GM21786 (cell line): ENCODE measurements around the gene DNAI4.
"Not testable (repeated sequence)": the region's sequence is repeated elsewhere in the genome, so short reads cannot be mapped to it uniquely, and the experiment has no call there.

Experiments
- ATAC-seq: cut with Tn5 transposase; IDR thresholded peaks from one replicate; pipeline ENCODE4 v1.9.1; 2021; ENCODE audit not compliant: unreplicated experiment

DNAI4 gene

DNA sequence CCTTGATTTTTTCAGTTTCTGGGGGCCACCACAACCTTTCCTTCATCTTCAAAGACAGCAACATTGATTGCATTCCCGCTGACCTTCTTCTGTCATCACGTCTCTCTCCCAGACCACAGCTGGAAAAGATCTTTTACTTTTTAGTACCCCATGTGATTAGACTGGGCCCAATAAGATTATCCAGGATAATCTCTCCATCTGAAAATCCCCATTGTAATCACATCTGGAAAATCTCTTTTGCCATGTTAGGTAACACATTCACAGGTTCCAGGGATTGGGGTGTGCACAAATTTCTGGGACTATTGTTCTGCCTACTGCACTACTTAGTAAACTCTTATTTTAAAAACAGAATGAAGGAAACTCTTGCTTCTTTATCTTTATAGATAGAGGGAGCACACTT is 76.5 kb downstream of the DNAI4 start:
- ATAC-seq: no peak

DNA sequence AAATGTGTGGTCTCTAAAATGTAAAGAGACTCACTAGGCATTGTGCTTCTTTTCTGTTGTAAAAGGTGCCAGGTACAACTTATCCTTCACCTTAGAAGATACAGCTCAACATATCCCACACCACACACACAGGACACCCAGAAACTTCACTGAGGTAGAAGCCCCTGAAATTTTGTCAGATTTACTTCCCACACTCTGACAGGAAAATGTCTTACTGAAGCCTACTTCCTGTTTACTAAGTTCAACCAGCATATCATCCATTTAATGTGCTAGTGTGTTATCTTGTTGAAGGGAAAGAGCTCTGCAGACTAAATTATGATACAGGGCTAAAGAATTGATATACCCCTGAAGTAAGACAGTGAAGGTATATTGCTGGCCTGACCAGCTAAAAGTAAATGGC is 83.7 kb downstream of the DNAI4 start:
- no peak for ATAC-seq

DNA sequence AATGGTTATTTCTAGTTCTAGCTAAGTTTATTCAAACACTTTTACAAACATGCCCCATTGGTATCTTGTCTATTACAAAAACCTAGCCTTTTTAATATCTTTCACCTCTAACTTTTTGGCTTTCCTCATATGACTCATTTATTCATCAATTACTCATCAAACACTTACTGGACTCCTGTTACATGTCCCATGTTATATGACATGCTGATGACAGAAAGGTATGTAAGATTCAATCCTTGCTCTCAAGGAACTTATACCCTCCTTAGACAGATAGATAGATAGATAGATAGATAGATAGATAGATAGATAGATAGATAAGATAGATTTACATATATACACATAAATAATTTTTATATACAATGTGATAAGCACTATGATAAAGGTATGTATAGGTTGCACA is 89.7 kb downstream of the DNAI4 start:
- ATAC-seq: no peak

DNA sequence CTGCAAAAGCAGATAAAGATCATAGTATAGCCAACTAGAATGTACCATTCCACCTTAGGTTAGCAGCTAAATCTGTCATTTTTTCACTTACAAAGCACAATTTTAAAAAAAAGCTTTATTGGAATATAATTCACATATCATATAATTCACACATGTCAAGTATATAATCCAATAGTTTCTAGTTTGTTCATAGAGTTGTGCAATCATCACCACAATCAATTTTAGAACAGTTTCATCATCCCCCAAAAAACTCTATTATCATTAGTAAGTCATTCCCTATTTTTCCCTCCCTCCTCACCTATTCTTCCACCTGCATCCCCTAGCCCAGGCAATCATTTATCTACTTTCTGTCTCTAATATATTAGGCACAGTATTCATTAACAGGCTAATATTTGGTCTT is 91.5 kb downstream of the DNAI4 start:
- no peak for ATAC-seq

DNA sequence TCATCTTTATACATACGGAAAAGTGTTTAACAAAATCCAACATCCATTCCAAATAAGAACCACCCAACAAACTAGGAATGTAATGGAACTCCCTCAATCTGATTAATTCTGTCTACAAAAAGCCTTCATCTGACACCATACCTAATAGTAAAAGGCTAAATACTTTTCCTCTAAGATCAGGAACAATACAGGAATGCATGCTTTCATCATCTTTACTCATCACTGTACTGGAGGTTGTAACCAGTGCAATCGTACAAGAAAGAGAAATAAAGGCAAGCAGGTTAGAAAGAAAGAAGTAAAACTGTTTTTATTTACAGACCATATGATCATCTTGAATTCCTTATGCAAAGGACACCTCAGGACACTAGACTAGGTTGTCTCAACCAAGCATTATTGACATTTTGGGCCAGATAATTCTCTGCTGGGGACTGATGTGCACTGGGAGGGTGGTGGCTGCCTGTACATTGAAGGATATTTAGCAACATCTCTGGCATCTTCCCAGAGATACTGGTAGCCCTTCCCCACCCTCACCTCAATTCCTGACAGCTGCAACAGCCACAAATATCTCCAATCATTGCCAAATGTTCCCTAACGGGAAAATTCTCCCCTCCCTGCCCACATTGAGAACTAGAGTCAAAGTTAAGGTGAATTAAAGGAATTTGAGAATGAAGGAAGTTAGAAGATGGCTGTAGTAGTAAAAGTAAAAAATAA is 93.0 kb downstream of the DNAI4 start:
- no peak for ATAC-seq

DNA sequence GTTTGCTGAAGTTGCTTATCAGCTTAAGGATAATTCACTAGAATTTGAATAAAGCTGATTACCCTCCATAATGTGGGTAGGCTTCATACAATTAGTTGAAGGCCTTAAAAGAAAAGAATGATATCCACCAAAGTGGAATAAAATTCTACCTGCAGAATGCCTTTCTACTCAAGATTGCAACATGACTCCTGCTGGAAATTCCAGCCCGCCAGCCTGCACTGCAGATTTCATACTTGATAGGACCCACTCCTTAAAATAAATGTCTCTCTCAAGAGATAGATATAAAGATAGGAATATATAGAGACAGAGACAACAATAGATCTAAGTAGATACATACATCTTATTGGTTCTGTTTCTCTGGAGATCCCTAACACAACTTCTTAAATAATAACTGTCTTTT is 99.9 kb downstream of the DNAI4 start:
- no peak for ATAC-seq

DNA sequence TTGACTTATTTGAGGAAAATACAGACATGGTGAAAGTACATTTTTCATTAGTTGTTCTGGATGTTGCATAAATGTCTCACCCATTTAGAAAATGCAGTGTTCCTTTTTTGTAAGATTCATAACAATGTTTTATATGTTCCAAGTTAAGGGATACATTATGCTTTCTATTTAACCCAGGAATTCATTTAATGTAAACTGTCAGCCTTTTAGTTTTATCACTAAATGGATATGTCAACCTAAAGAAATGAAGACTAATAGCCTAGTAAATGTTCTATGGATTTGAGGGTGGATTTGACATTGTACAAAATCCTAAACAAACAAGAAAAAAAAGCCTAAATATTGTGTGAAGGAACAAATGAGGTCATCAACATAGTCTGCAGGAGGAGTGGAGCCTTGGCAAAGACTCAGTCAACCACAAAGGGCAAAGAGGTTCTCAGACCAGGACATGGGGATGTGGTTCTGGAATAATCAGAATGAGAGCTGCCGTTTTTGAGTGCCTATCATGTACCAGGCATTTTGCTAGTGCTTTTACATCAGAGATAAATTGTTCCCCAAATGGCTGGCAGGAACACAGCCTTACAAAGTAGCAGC is 114.8 kb downstream of the DNAI4 start:
- no peak for ATAC-seq

DNA sequence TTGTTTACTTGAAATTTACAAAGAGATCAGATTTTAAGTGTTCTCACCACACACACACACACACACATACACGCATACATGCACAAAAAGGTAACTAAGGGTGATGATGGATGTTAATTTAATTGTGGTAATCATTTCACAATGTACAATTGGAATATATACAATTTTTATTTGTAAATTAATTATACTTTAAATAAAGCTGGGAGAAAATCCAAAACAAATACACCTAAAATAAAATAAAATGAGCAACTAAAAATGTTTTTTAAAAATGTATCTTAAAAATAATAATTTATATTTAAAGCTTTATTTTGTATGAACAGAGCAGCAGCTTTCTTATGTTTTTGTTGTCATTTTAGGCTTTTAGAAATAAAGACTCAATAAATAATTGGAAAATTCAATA is 115.4 kb downstream of the DNAI4 start:
- no peak for ATAC-seq

DNA sequence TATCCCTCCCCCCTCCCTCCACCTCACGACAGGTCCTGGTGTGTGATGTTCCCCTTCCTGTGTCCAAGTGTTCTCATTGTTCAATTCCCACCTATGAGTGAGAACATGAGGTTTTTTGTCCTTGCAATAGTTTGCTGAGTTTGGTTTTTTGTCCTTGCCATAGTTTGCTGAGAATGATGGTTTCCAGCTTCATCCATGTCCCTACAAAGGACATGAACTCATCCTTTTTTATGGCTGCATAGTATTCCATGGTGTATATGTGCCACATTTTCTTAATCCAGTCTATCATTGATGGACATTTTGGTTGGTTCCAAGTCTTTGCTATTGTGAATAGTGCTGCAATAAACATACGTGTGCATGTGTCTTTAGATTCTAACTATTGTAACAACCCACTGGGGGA is 128.8 kb downstream of the DNAI4 start:
- not testable (repeated sequence) for ATAC-seq

DNA sequence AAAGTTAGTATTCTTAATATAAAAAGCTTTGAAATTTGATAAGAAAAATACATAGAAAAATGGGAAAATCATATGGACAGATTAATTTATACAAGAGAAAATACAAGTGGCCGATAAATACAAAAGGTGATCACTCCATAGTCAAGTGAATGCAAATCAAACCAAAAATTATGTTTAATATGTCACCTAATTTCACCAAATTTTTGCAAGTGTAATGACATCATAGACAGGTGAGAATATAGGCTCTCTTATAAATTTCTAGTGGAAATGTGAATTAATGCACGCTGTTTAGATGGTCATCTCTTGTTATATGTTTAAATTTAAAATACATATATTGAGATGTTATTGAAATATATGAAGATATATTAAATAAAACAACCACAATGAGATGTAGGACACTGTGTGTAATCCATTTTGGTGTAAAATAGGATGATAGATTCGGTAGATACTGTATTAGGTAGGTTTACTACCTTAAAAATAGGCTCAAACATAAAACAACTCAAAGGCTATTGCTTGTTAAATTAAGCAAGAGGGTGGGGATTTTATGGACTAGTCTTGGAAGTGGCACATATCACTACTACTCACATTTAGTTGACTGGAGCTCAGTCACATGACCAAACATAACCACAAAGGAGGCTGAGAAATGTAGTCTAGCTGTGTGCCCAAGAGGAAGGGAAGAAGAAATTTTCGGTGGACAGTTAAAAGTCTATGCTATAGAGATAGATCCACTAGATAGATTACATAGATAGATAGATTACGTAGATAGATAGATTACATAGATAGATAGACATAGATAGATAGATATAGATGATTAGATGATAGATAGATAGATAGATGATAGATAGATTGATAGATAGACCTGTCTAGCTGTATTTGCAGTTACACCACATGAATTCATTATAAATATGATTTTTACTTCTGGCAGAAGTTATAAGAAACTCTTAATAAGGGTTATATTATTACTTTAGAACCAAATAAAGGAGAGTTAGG is 132.7 kb downstream of the DNAI4 start:
- ATAC-seq: no peak

DNA sequence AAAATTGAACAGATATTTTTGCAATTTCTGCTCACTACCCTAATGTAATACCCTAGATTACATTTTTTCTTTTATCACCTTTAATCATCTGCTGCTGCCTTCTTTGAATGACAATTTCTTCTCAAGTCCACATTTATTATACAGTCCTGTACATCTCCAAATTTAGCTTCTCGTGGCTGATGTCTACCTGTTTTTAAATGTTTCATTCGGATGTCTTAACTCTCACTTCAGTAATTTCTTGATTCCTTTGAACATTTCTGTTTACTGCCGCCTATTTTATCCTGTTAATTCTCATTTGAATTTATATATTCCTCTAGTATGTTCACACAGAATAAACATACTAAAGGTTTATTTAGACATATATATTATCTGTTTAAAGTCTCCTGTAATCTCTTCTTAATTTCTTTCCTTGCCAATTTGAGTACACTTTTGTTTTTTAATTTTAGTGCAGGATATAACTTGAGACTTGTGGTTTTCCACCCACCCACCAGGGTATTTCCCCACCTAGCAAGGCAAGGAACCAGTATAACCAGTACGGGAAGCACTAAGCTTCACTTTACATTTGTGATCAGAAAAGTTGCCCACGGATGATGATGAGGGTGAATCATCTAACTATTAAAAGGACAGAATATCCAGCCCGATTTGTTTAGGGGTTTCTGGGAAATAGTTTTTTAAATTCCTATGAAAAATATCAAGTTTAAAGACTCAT is 136.3 kb downstream of the DNAI4 start:
- ATAC-seq: peak; percentile 75

DNA sequence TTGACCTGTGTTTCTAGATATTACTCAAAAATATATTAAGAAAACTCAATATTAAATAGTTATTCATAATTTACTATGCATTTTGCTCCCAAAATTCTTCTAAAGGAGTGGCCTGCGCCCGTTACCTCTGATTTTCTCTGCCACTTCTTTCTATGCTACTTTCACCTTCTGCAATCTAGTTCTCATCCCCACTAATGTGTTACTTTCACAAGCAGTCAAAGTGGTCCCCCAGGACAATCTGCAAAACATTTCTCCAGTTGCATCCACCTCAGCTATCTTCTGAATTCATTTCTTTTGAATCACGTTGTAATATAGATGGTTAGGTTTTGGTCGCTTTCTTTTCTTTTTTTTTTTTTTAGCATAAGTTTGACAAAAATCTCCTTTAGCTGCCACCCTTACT is 137.0 kb downstream of the DNAI4 start:
- ATAC-seq: peak; percentile 54

DNA sequence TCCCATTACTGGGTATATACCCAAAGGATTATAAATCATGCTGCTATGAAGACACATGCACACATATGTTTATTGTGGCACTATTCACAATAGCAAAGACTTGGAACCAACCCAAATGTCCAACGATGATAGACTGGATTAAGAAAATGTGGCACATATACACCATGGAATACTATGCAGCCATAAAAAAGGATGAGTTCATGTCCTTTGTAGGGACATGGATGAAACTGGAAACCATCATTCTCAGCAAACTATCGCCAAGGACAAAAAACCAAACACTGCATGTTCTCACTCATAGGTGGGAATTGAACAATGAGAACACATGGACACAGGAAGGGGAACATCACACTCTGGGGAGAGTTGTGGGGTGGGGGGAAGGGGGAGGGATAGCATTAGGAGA is 138.9 kb downstream of the DNAI4 start:
- ATAC-seq: not testable (repeated sequence)

DNA sequence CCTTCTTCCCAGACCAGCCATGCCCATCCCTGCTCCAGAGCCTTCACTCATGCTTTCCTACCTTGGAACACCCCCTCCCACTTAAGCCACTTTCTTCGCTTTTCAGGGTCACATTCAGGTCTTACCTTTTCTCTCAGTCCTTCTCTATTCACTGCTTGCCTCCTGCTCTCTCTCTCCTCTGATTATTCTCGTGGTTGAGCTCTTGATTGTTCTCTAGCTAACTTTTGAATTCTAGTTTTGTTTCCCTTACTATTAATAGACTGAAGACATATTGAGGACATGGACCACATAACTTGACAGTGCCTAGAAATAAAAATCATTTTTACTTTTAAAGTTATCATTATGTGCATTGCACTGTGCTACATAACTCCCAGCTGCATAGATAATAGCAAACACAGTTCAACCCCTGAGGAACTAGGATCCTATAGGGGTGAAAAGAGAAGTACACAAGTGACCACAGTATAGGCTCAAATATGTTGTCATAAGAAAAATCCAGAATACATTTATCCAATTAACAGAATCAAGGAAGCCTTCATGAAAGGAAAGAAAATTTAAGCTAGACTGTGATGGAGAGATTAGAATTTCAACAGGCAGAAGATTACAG is 145.1 kb downstream of the DNAI4 start:
- no peak for ATAC-seq

DNA sequence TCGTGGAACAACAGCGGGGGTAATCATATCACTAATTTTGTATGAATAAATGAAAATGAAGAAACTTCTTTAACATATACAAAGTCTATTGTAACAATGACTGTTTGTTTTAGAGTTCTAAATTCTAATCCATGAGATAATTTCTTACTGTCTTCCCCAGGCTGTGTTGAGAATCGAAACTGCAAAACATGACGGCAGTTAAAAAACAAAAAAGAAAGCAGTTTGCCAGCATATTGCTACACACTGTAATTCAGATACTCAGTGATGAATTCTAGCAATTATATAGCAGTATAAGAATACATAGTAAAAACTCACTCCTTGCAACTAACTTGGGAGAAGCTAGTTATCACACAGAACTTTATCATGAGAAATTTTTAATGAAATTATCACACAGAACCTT is 145.7 kb downstream of the DNAI4 start:
- no peak for ATAC-seq

DNA sequence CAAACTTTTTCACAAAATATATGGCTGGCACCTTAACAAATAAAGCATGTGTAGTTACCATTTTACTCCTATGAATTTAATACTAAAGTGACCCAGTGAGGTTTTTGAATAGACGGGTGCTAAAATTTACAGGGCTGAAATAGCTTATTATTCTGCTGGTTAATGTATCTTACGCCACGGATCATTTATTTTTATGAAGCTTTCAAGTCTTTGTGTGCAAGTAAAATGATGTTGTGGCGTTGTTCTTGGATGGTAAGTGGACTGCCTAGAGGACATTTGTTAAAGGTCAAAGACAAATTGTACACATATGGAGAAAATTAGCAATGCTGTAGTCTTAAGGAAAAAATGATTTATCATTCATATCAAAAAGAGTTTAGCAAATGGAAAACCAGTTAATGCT is 146.4 kb downstream of the DNAI4 start:
- no peak for ATAC-seq

DNA sequence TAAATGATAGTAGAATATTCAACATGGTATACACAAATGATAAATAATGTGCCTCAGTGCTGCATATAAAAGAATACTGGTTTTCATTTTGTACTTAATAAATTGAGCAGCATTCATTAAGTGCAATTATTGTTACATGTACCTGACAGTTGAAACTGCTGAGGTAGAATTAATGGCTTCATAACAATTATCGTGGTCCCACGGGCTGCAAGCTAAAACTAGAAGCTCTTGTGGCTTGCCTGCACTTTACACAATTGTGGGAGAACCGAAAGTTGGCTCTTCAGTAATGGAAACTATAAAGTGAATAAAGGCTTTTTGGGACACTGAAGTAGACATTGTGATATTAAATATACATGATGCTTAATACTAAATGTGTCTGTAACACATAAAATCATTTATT is 146.8 kb downstream of the DNAI4 start:
- ATAC-seq: no peak

DNA sequence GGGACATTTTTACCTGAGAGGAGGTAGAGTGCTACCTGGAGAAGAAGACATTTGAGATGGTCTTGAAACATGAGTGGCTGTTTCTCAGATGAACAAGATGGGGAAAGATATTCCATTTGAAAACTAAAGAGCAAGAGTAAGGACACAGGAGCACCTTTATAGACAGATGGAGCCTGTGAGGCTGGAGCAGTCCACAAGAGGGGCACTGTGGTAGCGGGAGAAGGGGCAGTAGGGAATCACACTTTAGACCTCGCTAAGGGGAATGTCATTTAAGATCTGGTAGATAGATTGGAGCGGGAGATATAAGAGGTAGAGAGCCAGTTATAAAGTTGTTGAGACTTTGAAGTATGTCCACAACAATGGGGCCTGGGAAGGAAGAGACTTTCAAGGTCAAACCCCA is 149.0 kb downstream of the DNAI4 start:
- ATAC-seq: no peak

DNA sequence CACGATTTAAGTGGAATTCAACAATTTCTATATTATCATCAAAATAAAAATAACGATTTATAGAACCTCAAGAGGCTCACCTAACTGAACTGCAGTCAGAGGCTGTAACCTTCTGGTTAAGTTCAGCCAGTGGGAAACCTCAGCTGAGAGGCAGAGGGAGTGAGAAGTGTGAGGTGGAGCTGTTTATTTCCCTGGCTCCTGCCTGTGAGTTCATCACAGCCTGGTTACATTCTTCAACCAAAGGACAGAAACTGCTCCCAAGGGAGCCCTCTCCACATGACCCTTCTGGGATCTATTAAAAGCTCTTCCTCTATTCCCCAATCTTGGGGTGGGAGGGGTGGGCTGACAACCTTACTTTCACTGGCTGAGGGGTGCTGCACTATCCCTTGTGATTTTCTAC is 150.2 kb downstream of the DNAI4 start:
- ATAC-seq: no peak

DNA sequence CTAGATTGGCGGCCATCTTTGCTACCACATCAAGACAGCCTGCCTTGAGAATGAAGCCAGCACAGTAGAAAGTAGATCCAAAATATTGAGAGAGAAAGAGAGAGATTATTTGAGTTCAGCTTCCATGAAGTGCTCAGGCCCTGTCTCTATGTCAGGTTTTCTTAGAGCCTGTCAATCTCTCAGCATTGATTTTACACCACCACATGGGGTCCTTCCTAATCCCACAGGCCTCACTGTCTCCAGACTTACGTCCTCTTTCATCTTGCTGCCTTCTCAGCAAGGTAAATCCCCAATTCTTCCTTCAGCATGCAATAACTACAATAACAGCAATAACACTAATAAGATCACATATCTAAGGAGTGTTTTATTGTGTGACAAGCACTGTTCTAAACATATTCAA is 151.4 kb downstream of the DNAI4 start:
- ATAC-seq: no peak

DNA sequence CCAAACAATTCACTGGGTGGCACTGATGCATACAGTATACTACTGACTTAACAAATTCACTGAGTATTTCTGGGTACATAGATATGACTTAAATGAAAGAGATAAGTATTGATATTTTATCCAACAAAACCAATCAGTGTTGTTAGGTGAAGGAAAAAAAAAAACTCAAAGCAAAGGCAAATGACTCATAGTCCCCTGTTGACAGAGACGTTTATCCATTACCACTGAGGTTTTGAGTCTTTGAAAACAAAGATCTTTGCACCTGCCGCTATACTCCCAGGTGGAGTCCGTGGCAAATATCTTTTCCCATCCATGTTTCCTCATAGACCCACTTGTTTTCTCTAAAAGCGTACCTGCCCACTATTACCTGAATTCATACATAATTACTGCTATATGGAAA is 154.0 kb downstream of the DNAI4 start:
- no peak for ATAC-seq
